ENCODE measurements around the gene SH2D6. TPM values are rescaled to one million over a fixed set of nuclear protein-coding genes. Genes with fewer than 3 reads are reported as not detected.
"Not testable (repeated sequence)": the region's sequence is repeated elsewhere in the genome, so short reads cannot be mapped to it uniquely, and the experiment has no call there.

Gene SH2D6
- total RNA-seq, 2 experiments from 2014 or later, result 0.30 TPM; not detected in 1

DNA sequence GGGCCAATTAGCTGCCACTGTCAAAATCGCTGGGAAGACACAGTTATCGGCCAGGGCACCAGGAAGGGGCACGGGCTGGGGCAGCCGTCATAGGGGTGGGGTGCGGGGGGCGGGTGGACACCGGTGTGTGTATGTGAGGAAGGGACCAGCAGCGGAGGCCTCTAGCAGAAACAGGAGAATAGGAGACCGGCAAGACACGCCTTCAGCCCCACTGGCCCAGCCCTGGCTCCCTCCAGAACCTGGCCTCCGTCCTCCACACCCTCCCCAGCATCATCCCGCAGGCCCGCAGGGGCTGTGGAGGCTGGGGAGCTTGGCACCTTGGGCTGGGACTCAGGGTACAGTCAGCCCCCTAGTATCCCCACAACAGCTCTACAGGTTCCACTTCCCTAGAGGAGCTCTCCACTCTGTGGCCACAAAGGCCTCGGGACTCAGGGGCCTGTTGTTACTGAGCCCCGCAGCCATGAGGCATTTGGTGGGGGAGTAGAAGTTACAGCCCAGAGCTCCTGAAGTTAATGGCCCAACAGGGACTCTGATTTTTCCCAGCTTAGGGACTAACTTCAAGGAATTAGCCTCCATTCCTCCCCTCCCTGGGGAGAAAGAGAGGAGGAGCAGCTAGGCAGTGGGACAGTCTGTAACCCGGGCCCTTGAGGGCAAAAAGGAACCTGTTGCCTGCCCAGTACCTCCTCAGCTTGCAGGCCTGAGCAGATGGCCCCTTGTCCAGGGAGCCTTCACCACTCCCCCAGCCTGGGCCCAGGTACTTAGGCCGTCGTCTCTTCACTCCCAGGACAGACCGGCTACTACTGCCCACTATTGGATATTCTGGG lies 19.9 kb downstream of the SH2D6 start:
- peaks cover 39% of the 10 kb centered on the region for H3K4me1 ChIP-seq (ENCODE audit: insufficient read depth, low read length)
- H3K9me3 Mint-ChIP-seq, result no peaks in the 10 kb centered on the region
- no peaks in the 10 kb centered on the region for H3K36me3 ChIP-seq (ENCODE audit: insufficient read depth, low read length)
- H3K9me3 ChIP-seq (ENCODE audit: control insufficient read depth in 1 of 2, insufficient read depth in 1 of 2, low read length in 2 of 2), result no peaks in the 10 kb centered on the region
- DNase-seq, result no peak
- CTCF ChIA-PET, result interaction anchor here (1.3 to 1.8 kb wide), 2 partner anchors 19 to 199 kb away, joined by 4 to 7 read pairs; partner anchors contain the start of gene SH2D6
- TF ChIP-seq, protein P1, sequence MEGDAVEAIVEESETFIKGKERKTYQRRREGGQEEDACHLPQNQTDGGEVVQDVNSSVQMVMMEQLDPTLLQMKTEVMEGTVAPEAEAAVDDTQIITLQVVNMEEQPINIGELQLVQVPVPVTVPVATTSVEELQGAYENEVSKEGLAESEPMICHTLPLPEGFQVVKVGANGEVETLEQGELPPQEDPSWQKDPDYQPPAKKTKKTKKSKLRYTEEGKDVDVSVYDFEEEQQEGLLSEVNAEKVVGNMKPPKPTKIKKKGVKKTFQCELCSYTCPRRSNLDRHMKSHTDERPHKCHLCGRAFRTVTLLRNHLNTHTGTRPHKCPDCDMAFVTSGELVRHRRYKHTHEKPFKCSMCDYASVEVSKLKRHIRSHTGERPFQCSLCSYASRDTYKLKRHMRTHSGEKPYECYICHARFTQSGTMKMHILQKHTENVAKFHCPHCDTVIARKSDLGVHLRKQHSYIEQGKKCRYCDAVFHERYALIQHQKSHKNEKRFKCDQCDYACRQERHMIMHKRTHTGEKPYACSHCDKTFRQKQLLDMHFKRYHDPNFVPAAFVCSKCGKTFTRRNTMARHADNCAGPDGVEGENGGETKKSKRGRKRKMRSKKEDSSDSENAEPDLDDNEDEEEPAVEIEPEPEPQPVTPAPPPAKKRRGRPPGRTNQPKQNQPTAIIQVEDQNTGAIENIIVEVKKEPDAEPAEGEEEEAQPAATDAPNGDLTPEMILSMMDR (IDR thresholded peaks at IDR 0.05), result no peak
- peak; percentile 3 for ATAC-seq (ENCODE audit: poor library complexity)
- H3K4me1 Mint-ChIP-seq (ENCODE audit: low read depth), result peaks cover 37% of the 10 kb centered on the region
- POLR2A ChIA-PET, result interaction anchor here (0.6 to 3.1 kb wide), 18 partner anchors 8 to 668 kb away, joined by 3 to 62 read pairs (median 6); partner anchors contain the start of genes ELMOD3, MAT2A, POLR1A and PTCD3
- peak overlapping the region; percentile 51 for H3K4me3 ChIP-seq (ENCODE audit: low read length)
- intact Hi-C loops (cut with DNase I, micrococcal nuclease), result no loop called here
- H3K27me3 ChIP-seq (ENCODE audit: control insufficient read depth in 1 of 2, insufficient read depth in 2 of 2, low read length in 2 of 2), result no peaks in the 10 kb centered on the region
- H3K4me3 Mint-ChIP-seq, result peak overlapping the region; percentile 87
- H3K27ac Mint-ChIP-seq, result peak overlapping the region; percentile 91
- H3K27me3 Mint-ChIP-seq, result no peaks in the 10 kb centered on the region
- peak overlapping the region; percentile 55 to 87 for H3K27ac ChIP-seq (ENCODE audit: low read depth in 1 of 2, low read length in 2 of 2)
- H3K36me3 Mint-ChIP-seq (ENCODE audit: low read depth), result no peaks in the 10 kb centered on the region

DNA sequence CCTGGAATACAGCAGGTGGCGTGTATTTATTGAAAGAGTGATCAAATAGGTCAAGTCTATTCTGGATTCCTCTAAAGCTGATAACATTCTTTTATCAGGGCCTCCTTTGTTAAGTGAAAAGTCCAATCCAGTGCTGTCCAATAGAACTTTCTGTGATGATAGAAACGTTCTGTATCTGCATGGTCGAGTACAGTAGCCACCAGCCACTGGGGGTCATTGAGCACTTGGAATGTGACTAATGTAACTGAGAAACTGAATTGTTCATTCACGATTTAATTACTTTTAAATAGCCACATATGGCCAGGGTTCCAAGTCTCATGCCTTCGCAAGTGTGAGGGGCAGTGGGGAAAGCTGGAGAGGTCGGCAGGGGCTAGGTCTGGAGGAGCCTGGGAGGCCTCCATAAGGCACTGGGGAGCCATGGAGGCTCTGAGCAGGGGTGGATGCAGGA lies 20.5 kb downstream of the SH2D6 start:
- no peak for DNase-seq
- H3K27ac Mint-ChIP-seq, result peak overlapping the region; percentile 91
- H3K4me1 Mint-ChIP-seq (ENCODE audit: low read depth), result peaks cover 37% of the 10 kb centered on the region
- Histone ChIP-seq H3K27ac (ENCODE audit: low read depth in 1 of 2, low read length in 2 of 2) (no peak overlapping the region), H3K4me1 (ENCODE audit: insufficient read depth, low read length) (peaks cover 39% of the 10 kb centered on the region), H3K36me3 (ENCODE audit: insufficient read depth, low read length) (no peaks in the 10 kb centered on the region), H3K4me3 (ENCODE audit: low read length) (no peak overlapping the region), H3K9me3 (ENCODE audit: control insufficient read depth in 1 of 2, insufficient read depth in 1 of 2, low read length in 2 of 2) (no peaks in the 10 kb centered on the region), H3K27me3 (ENCODE audit: control insufficient read depth in 1 of 2, insufficient read depth in 2 of 2, low read length in 2 of 2) (no peaks in the 10 kb centered on the region)
- no peaks in the 10 kb centered on the region for H3K36me3 Mint-ChIP-seq (ENCODE audit: low read depth)
- no peaks in the 10 kb centered on the region for H3K9me3 Mint-ChIP-seq
- intact Hi-C loops (cut with DNase I, micrococcal nuclease), result no loop called here
- no peak for ATAC-seq (ENCODE audit: poor library complexity)
- H3K27me3 Mint-ChIP-seq, result no peaks in the 10 kb centered on the region
- TF ChIP-seq, protein P1 (IDR thresholded peaks at IDR 0.05), result no peak
- H3K4me3 Mint-ChIP-seq, result peak overlapping the region; percentile 42
- CTCF ChIA-PET, result no interaction called here
- POLR2A ChIA-PET, result interaction anchor here (1.5 to 3.1 kb wide), 3 partner anchors 85 to 107 kb away, joined by 3 to 62 read pairs (median 5); partner anchors contain the start of genes ELMOD3, MAT2A and RETSAT

DNA sequence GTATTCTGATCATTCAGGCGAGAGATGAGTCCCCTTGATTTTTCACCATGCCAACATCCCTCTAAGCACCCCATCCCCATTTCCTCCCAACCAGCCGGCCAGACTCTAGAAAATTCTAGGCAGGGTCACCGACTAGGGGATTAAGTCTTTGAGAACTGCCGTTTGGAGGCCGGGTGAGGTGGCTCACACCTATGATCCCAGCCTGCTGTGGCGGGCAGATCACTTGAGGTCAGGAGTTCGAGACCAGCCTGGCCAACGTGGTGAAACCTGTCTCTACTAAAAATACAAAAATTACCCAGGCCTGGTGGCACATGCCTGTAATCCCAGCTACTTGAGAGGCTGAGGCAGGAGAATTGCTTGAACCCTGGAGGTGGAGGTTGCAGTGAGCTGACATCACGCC lies 21.1 kb downstream of the SH2D6 start:
- POLR2A ChIA-PET, result interaction anchor here (1.5 to 1.7 kb wide), 2 partner anchors 85 to 99 kb away, joined by 3 to 7 read pairs; partner anchors contain the start of genes ELMOD3, MAT2A and RETSAT
- H3K36me3 ChIP-seq (ENCODE audit: insufficient read depth, low read length); intact Hi-C loops (cut with DNase I, micrococcal nuclease); H3K27me3 ChIP-seq (ENCODE audit: control insufficient read depth in 1 of 2, insufficient read depth in 2 of 2, low read length in 2 of 2); H3K9me3 ChIP-seq (ENCODE audit: control insufficient read depth in 1 of 2, insufficient read depth in 1 of 2, low read length in 2 of 2); H3K9me3 Mint-ChIP-seq; H3K27me3 Mint-ChIP-seq; DNase-seq; H3K36me3 Mint-ChIP-seq (ENCODE audit: low read depth); H3K27ac ChIP-seq (ENCODE audit: low read depth in 1 of 2, low read length in 2 of 2); ATAC-seq (ENCODE audit: poor library complexity); H3K4me3 ChIP-seq (ENCODE audit: low read length); CTCF ChIA-PET: not testable (repeated sequence)
- Mint-ChIP-seq H3K4me3 (peak overlapping the region; percentile 54), H3K27ac (peak overlapping the region; percentile 91), H3K4me1 (ENCODE audit: low read depth) (peaks cover 37% of the 10 kb centered on the region)
- peaks cover 39% of the 10 kb centered on the region for H3K4me1 ChIP-seq (ENCODE audit: insufficient read depth, low read length)
